HG02938 (cell line): ENCODE measurements around the gene GBX1.

Experiments used
- ATAC-seq: cut with Tn5 transposase; IDR thresholded peaks from one replicate; pipeline ENCODE4 v1.9.1; 2021; ENCODE audit warnings: mild to moderate bottlenecking, moderate library complexity; ENCODE audit not compliant: unreplicated experiment

Gene GBX1

GRCh38 chr7:151116603-151117440, 50.7 kb downstream of the GBX1 start:
- ATAC-seq, result no peak

- no peak for ATAC-seq
These were observed 51.6 kb downstream of the GBX1 start for GRCh38 chr7:151115836-151116418.

GRCh38 chr7:151115121-151115835, 52.2 kb downstream of the GBX1 start:
- ATAC-seq, result no peak

GRCh38 chr7:151114151-151115090, 53.1 kb downstream of the GBX1 start:
- ATAC-seq, result no peak

- no peak for ATAC-seq
These were observed 53.9 kb downstream of the GBX1 start for GRCh38 chr7:151113344-151114150.

GRCh38 chr7:151110941-151111645, 56.4 kb downstream of the GBX1 start:
- peak; percentile 69 for ATAC-seq

GRCh38 chr7:151110236-151110940, 57.1 kb downstream of the GBX1 start:
- no peak for ATAC-seq

GRCh38 chr7:151109094-151110048, 58.1 kb downstream of the GBX1 start:
- ATAC-seq, result no peak

GRCh38 chr7:151107882-151108281, 59.6 kb downstream of the GBX1 start:
- ATAC-seq, result no peak

GRCh38 chr7:151104411-151105235, 62.9 kb downstream of the GBX1 start:
- ATAC-seq, result no peak

GRCh38 chr7:151103973-151104372, 63.5 kb downstream of the GBX1 start:
- no peak for ATAC-seq

GRCh38 chr7:151102991-151103390, 64.5 kb downstream of the GBX1 start:
- no peak for ATAC-seq

GRCh38 chr7:151101621-151102396, 65.7 kb downstream of the GBX1 start:
- ATAC-seq, result no peak

GRCh38 chr7:151100921-151101320, 66.6 kb downstream of the GBX1 start:
- no peak for ATAC-seq

- ATAC-seq, result no peak
These were observed 67.8 kb downstream of the GBX1 start for GRCh38 chr7:151099486-151100211.
